GM23338 (cell line): ENCODE data around the gene ADAMTS17. TPM values are rescaled to one million over a fixed set of nuclear protein-coding genes. Genes with fewer than 3 reads are reported as not detected.

Source experiments
- ATAC-seq: fragments of 200-7000 bp; cut with Tn5 transposase; 3 replicates; pipeline ENCODE4 v1.9.1; 2020
- DNase-seq: peaks from one replicate; pipeline ENCODE4 v3.0.0-alpha.2; 2015; ENCODE audit warnings: low spot score
- H2AFZ ChIP-seq: fragments of 200-600 bp; sonication (generic); 2 replicates; pipeline ENCODE4 v1.8.0; 2016; ENCODE audit warnings: antibody characterized with exemption, mild to moderate bottlenecking, moderate library complexity
- H3F3A ChIP-seq: fragments of 200-600 bp; sonication (generic); replicated peaks from 2 replicates; pipeline ENCODE4 v1.8.0; 2017; ENCODE audit warnings: antibody characterized with exemption, mixed run types, low read depth
- H3K27ac ChIP-seq: fragments of 200-600 bp; sonication (generic); 2 replicates; pipeline ENCODE4 v1.6.1; 2016; ENCODE audit warnings: low read depth
- H3K27me3 ChIP-seq: fragments of 200-600 bp; sonication (generic); 2 replicates; pipeline ENCODE4 v1.8.0; 2016; ENCODE audit warnings: mild to moderate bottlenecking, mixed run types, moderate library complexity; ENCODE audit not compliant: insufficient read depth
- H3K36me3 ChIP-seq: fragments of 200-600 bp; sonication (generic); 2 replicates; pipeline ENCODE4 v1.8.0; 2016; ENCODE audit warnings: mild to moderate bottlenecking; ENCODE audit not compliant: insufficient read depth
- H3K4me1 ChIP-seq: fragments of 200-600 bp; sonication (generic); 2 replicates; pipeline ENCODE4 v1.8.0; 2016; ENCODE audit warnings: mild to moderate bottlenecking, moderate library complexity; ENCODE audit not compliant: insufficient read depth
- H3K4me2 ChIP-seq: fragments of 200-600 bp; sonication (generic); 2 replicates; pipeline ENCODE4 v1.7.1; 2017; ENCODE audit warnings: mixed run types
- H3K4me3 ChIP-seq: fragments of 200-600 bp; sonication (generic); 2 replicates; pipeline ENCODE4 v1.6.1; 2016; ENCODE audit warnings: mixed run types
- H3K79me2 ChIP-seq: fragments of 200-600 bp; sonication (generic); replicated peaks from 2 replicates; pipeline ENCODE4 v1.8.0; 2017; ENCODE audit warnings: mild to moderate bottlenecking; ENCODE audit not compliant: insufficient read depth
- H3K9me2 ChIP-seq: fragments of 200-600 bp; sonication (generic); 2 replicates; pipeline ENCODE4 v1.8.0; 2017; ENCODE audit not compliant: insufficient read depth
- H4K20me1 ChIP-seq: fragments of 200-600 bp; sonication (generic); replicated peaks from 2 replicates; pipeline ENCODE4 v1.8.0; 2017; ENCODE audit warnings: mild to moderate bottlenecking; ENCODE audit not compliant: insufficient read depth
- H3K27ac Mint-ChIP-seq: 2 replicates; pipeline ENCODE4 v1.8.0; 2020; ENCODE audit warnings: inconsistent platforms, mild to moderate bottlenecking, moderate library complexity, mixed read lengths
- H3K27me3 Mint-ChIP-seq: 3 replicates; pipeline ENCODE4 v1.8.0; 2022; ENCODE audit warnings: low read depth, mild to moderate bottlenecking, moderate library complexity, mixed read lengths, inconsistent platforms; ENCODE audit not compliant: insufficient read depth, poor library complexity
- H3K36me3 Mint-ChIP-seq: 3 replicates; pipeline ENCODE4 v1.8.0; 2021; ENCODE audit warnings: low read depth, mild to moderate bottlenecking, inconsistent platforms, moderate library complexity, mixed read lengths
- H3K4me1 Mint-ChIP-seq: 3 replicates; pipeline ENCODE4 v1.8.0; 2020; ENCODE audit warnings: mild to moderate bottlenecking, inconsistent platforms, mixed read lengths
- H3K4me3 Mint-ChIP-seq: 3 replicates; pipeline ENCODE4 v1.8.0; 2021; ENCODE audit warnings: moderate library complexity, mild to moderate bottlenecking, inconsistent platforms, mixed read lengths
- H3K9me3 Mint-ChIP-seq: 3 replicates; pipeline ENCODE4 v1.8.0; 2020; ENCODE audit warnings: moderate library complexity, mild to moderate bottlenecking, inconsistent platforms, mixed read lengths
- CREB1 ChIP-seq: fragments of 250-450 bp; sonication (Bioruptor Pico); IDR thresholded peaks from 2 replicates; pipeline ENCODE4 v1.5.0; 2020; ENCODE audit warnings: low read depth, mild to moderate bottlenecking, moderate library complexity
- CTCF ChIP-seq, 2 experiments: fragments of 200-600 bp in 1 of 2; sonication (generic) in 1 of 2; conservative IDR thresholded peaks; 2 replicates each; pipeline versions ENCODE4 v1.5.1 to v1.6.1; 2016 to 2017; ENCODE audit warnings: antibody characterized with exemption in 2 of 2, low read depth in 2 of 2, mild to moderate bottlenecking in 2 of 2, moderate library complexity in 1 of 2
- ETS1 ChIP-seq: IDR thresholded peaks from 2 replicates; pipeline ENCODE4 v1.6.1; 2016; ENCODE audit warnings: antibody characterized with exemption
- EZH2 ChIP-seq: fragments of 200-600 bp; sonication (generic); IDR thresholded peaks from one replicate; pipeline ENCODE4 v1.8.0; 2017; ENCODE audit warnings: antibody characterized with exemption, mild to moderate bottlenecking, low read depth; ENCODE audit not compliant: unreplicated experiment
- EZH2phosphoT487 ChIP-seq: fragments of 200-600 bp; sonication (generic); IDR thresholded peaks from one replicate; pipeline ENCODE4 v1.8.1; 2018; ENCODE audit warnings: antibody characterized with exemption; ENCODE audit not compliant: unreplicated experiment
- JUNB ChIP-seq: IDR thresholded peaks from one replicate; pipeline ENCODE4 v1.6.1; 2016; ENCODE audit warnings: antibody characterized with exemption; ENCODE audit not compliant: unreplicated experiment
- NANOG ChIP-seq: IDR thresholded peaks from 2 replicates; pipeline ENCODE4 v1.6.1; 2016; ENCODE audit warnings: antibody characterized with exemption, borderline replicate concordance
- POLR2AphosphoS5 ChIP-seq: IDR thresholded peaks from 2 replicates; pipeline ENCODE4 v1.6.1; 2016; ENCODE audit warnings: antibody characterized with exemption, low read depth
- REST ChIP-seq: IDR thresholded peaks from one replicate; pipeline ENCODE4 v1.6.1; 2018; ENCODE audit warnings: antibody characterized with exemption; ENCODE audit not compliant: unreplicated experiment
- STAT1 ChIP-seq: IDR thresholded peaks from one replicate; pipeline ENCODE4 v1.6.1; 2016; ENCODE audit warnings: antibody characterized with exemption; ENCODE audit not compliant: unreplicated experiment
- ZNF114 ChIP-seq: fragments of 250-450 bp; sonication (Bioruptor Pico); IDR thresholded peaks from 2 replicates; pipeline ENCODE4 v1.5.0; 2020; ENCODE audit warnings: mild to moderate bottlenecking, moderate library complexity
- ZNF331 ChIP-seq: fragments of 250-450 bp; sonication (Bioruptor Pico); IDR thresholded peaks from 2 replicates; pipeline ENCODE4 v1.5.0; 2020; ENCODE audit warnings: low read depth, mild to moderate bottlenecking, moderate library complexity
- polyA plus RNA-seq: library from polyadenylated mRNA; unstranded; fragments of >200 nt; fragmentation: Nextera tagmentation; extraction: Ambion mirVana; gene quantifications from 2 replicates; pipeline ENCODE4 v1.2.1, GENCODE V29; 2016
- total RNA-seq: library from RNA; depleted of rRNA; stranded (reverse); fragments of >200 nt; shearing (Covaris generic); gene quantifications from 2 replicates; pipeline ENCODE4 v1.2.3, GENCODE V29; 2014
- TF ChIP-seq, protein P1 (sequence below): fragments of 250-450 bp; sonication (Bioruptor Pico); IDR thresholded peaks from 2 replicates; pipeline ENCODE4 v1.5.0; 2020; ENCODE audit warnings: mild to moderate bottlenecking, moderate library complexity

ADAMTS17 gene
- total and polyA plus RNA-seq, 2 experiments from 2014 or later = 0.60 to 3.8 TPM

DNA sequence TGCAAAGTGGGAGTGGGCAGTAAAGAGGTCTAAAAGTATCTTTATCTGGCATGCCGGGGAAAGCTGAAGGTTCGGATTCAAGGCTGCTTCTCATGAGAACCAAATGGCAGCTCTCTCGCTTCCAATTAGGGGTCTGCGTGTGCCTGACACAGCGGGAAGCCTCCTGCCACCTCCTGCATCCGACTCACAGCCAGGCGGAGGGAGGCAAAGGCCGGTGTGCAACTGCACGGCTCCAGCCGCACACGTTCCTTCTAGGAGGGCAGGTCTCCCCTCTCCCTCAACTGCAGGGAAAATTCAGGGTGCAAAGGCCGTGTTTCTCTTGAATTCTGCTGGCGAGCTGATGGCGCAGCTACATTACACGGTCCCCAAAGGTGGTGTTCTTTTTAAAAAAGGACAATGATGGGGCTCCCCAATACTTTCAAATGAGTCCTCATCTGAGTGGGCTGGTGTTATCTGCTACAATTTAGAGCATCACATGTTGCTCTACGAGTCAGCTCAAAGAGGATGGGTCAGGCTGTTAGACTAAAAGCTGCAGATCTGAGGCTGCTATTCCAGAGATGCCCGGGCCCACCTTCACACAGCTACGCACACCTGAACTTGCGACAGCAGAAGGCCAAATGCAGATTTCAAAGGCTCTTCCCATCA lies 226.6 kb downstream of the ADAMTS17 start:
- no peaks in the 10 kb centered on the region for H4K20me1 ChIP-seq
- H3K36me3 ChIP-seq = no peaks in the 10 kb centered on the region
- no peak overlapping the region for H3K4me3 ChIP-seq
- no peak overlapping the region for H3K4me3 Mint-ChIP-seq
- peaks cover 3% of the 10 kb centered on the region for H3K27me3 Mint-ChIP-seq
- peaks cover 10% of the 10 kb centered on the region for H3K4me1 Mint-ChIP-seq
- DNase-seq = no peak
- peaks cover 12% of the 10 kb centered on the region for H3K9me3 Mint-ChIP-seq
- H3K27ac Mint-ChIP-seq = no peak overlapping the region
- no peaks in the 10 kb centered on the region for H3F3A ChIP-seq
- H3K27ac ChIP-seq = no peak overlapping the region
- TF ChIP-seq REST (no peak), CREB1 (no peak), ZNF331 (CRISPR knock-in tag) (no peak), NANOG (no peak), EZH2 (no peak), POLR2AphosphoS5 (no peak), STAT1 (no peak), JUNB (no peak), ZNF114 (CRISPR knock-in tag) (no peak), ETS1 (no peak), CTCF (conservative IDR thresholded peaks at IDR 0.05; ENCODE audit: low read depth in 2 of 2) (no peak), EZH2phosphoT487 (no peak)
- TF ChIP-seq, protein P1, sequence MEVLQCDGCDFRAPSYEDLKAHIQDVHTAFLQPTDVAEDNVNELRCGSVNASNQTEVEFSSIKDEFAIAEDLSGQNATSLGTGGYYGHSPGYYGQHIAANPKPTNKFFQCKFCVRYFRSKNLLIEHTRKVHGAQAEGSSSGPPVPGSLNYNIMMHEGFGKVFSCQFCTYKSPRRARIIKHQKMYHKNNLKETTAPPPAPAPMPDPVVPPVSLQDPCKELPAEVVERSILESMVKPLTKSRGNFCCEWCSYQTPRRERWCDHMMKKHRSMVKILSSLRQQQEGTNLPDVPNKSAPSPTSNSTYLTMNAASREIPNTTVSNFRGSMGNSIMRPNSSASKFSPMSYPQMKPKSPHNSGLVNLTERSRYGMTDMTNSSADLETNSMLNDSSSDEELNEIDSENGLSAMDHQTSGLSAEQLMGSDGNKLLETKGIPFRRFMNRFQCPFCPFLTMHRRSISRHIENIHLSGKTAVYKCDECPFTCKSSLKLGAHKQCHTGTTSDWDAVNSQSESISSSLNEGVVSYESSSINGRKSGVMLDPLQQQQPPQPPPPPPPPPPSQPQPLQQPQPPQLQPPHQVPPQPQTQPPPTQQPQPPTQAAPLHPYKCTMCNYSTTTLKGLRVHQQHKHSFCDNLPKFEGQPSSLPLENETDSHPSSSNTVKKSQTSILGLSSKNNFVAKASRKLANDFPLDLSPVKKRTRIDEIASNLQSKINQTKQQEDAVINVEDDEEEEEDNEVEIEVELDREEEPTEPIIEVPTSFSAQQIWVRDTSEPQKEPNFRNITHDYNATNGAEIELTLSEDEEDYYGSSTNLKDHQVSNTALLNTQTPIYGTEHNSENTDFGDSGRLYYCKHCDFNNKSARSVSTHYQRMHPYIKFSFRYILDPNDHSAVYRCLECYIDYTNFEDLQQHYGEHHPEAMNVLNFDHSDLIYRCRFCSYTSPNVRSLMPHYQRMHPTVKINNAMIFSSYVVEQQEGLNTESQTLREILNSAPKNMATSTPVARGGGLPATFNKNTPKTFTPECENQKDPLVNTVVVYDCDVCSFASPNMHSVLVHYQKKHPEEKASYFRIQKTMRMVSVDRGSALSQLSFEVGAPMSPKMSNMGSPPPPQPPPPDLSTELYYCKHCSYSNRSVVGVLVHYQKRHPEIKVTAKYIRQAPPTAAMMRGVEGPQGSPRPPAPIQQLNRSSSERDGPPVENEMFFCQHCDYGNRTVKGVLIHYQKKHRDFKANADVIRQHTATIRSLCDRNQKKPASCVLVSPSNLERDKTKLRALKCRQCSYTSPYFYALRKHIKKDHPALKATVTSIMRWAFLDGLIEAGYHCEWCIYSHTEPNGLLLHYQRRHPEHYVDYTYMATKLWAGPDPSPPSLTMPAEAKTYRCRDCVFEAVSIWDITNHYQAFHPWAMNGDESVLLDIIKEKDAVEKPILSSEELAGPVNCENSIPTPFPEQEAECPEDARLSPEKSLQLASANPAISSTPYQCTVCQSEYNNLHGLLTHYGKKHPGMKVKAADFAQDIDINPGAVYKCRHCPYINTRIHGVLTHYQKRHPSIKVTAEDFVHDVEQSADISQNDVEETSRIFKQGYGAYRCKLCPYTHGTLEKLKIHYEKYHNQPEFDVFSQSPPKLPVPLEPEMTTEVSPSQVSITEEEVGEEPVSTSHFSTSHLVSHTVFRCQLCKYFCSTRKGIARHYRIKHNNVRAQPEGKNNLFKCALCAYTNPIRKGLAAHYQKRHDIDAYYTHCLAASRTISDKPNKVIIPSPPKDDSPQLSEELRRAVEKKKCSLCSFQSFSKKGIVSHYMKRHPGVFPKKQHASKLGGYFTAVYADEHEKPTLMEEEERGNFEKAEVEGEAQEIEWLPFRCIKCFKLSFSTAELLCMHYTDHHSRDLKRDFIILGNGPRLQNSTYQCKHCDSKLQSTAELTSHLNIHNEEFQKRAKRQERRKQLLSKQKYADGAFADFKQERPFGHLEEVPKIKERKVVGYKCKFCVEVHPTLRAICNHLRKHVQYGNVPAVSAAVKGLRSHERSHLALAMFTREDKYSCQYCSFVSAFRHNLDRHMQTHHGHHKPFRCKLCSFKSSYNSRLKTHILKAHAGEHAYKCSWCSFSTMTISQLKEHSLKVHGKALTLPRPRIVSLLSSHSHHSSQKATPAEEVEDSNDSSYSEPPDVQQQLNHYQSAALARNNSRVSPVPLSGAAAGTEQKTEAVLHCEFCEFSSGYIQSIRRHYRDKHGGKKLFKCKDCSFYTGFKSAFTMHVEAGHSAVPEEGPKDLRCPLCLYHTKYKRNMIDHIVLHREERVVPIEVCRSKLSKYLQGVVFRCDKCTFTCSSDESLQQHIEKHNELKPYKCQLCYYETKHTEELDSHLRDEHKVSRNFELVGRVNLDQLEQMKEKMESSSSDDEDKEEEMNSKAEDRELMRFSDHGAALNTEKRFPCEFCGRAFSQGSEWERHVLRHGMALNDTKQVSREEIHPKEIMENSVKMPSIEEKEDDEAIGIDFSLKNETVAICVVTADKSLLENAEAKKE (CRISPR knock-in tag) = no peak
- H3K4me1 ChIP-seq = 0 out of 2 replicates have a peak, but pooled peaks cover 7% of the 10 kb centered on the region
- no peaks in the 10 kb centered on the region for H3K9me2 ChIP-seq
- no peak overlapping the region for H2AFZ ChIP-seq
- no peaks in the 10 kb centered on the region for H3K27me3 ChIP-seq
- no peak overlapping the region for H3K4me2 ChIP-seq
- H3K79me2 ChIP-seq = no peaks in the 10 kb centered on the region
- H3K36me3 Mint-ChIP-seq = no peaks in the 10 kb centered on the region
- ATAC-seq = no peak
